HG03432 (cell line): ENCODE data around the gene TTC28.
"Not testable (repeated sequence)": the region's sequence is repeated elsewhere in the genome, so short reads cannot be mapped to it uniquely, and the experiment has no call there.

Source experiments
- ATAC-seq: cut with Tn5 transposase; IDR thresholded peaks from one replicate; pipeline ENCODE4 v1.9.1; 2021; ENCODE audit warnings: mild to moderate bottlenecking, moderate library complexity; ENCODE audit not compliant: unreplicated experiment

Gene TTC28

DNA sequence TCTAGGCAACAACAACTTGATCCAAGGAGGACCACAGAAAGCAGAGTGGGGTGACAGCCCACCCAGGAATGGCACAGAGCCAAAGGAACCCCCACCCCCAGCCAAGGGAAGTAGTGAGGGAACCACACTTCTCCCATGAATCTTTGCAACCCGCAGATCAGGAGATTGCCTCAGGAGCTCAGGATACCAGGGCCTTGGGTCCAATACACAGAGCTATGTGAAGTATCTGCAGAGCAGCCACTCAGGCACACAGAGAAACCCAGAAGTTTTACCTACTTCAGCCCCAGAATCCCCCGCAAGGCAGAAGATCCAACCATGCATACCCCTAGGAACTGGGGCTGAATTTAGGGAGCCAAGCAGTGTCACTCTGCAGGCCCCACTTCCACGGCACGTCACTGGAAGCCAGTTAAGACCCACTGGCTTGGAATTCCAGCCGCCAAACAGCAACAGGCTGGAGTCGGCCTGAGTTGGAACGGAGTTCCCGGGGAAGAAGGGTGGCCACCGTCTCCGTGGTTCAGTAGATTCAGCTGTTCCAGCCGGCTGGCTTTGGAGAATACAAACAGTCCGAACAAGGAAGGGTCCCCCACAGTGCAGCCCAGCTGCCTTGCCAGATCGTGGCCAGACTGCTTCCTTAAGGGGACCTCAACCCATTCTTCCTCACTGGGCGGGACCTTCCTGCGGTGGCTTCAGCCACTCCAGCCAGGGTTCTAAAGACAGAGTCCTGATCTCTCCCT, 174.1 kb downstream of the TTC28 start:
- ATAC-seq, result no peak

DNA sequence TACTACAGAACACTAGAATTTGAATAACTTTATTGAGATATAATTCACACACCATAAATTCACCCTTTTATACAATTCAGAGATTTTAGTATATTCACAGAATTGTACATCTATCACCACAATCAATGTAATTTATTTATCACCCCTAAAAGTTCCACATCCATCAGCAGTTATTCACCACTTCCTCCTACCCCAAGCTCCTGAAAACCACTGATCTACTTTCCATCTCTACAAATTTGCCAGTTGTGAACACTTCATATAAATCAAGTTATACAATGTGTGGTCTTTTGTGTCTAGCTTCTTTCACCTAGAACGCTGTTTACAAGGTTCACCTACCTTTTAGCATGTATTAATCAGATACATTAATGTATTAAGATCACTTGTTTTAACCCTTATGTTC, 179.6 kb downstream of the TTC28 start:
- no peak for ATAC-seq

DNA sequence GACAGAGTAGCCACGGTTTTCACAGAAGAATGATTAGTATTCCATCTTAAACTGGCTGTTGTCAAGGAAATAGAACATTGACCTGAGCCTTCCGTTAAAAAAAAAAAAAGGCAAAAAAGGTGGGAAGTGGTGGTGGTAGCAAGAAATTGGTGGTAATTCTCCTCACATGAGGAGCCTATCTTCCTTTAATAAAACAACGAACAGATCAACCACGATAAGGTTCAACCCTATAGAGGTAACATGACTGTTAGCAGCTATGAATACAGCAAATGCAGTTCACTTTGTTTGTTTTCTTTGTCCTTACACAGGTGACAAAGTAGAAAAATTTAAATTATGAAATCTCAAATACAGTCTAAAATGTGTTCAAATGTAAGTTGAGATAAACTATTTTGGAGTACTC, 181.6 kb downstream of the TTC28 start:
- no peak for ATAC-seq

DNA sequence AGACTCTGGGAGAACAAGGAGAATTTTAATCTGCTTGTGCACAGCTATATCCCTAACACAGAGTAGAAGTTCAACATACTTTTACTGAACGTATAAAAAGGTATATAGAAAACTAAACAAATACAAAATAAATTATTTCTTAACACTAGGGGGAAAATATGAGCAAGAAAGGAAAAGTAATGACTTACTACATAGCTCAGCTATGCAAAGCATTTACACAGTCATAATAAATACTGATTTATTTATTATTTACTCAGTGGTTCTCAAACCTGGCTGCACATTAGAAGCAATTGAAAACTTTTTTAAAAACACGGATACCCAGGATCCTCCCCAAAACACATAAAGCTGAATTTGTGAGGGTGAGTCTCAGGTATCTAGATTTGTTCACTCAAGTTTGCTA, 182.5 kb downstream of the TTC28 start:
- ATAC-seq, result no peak

DNA sequence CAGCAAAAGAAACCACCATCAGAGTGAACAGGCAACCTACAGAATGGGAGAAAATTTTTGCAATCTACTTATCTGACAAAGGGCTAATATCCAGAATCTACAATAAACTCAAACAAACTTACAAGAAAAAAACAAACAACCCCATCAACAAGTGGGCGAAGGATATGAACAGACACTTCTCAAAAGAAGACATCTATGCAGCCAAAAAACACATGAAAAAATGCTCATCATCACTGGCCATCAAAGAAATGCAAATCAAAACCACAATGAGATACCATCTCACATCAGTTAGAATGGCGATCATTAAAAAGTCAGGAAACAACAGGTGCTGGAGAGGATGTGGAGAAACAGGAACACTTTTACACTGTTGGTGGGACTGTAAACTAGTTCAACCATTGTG, 188.4 kb downstream of the TTC28 start:
- ATAC-seq, result not testable (repeated sequence)

DNA sequence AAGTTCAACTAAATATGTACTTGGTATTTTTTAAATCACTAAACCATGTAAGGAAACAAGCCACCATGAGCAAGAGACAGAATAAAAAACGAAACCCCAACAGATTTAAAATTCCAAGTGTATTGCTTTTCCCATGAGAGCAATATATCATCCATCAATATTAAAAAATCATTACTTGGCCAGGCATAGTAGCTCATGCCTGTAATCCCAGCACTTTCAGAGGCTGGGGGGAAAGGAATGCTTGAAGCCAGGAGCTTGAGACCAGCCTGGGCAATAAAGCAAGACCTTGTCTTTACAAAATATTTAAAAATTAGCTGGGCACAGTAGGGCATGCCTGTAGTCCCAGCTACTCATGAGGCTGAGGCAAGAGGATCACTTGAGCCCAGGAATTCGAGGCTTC, 190.8 kb downstream of the TTC28 start:
- no peak for ATAC-seq

DNA sequence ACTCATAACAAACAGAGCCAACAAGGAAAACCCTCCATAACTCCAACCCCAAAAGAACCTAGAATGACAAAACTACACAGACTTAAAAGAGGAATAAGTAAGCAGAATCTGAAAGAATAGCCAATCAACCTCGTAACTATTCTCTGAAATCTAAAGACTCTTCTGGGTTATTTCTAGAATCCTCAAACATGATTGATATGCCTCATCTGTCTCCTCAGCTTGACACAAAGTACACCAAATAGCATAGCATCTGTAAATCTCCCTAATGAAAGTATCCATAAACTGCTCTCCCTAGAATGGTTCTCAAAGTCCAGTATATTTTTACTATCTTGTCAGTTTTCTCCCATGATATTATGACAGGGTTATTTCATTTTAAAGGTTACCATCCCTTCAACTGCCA, 195.0 kb downstream of the TTC28 start:
- ATAC-seq, result no peak

DNA sequence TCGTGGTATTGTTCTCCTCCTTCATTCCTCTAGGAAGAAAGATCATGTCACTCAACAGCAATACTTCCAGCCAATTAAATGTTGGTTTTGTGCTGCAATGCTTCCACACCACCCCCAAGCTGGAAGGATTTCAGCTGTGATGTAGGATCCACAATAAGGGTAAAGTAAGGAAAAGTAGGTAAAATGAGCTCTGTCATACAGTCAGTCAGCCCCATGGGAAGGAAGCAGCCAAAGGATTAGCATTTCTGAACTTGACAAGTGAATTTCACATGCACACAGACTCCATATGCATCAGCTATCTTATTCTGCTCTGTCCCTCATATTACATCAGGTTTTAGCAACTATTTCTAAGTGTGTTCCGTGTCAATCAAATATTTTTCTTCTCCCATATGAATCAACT, 197.9 kb downstream of the TTC28 start:
- no peak for ATAC-seq

DNA sequence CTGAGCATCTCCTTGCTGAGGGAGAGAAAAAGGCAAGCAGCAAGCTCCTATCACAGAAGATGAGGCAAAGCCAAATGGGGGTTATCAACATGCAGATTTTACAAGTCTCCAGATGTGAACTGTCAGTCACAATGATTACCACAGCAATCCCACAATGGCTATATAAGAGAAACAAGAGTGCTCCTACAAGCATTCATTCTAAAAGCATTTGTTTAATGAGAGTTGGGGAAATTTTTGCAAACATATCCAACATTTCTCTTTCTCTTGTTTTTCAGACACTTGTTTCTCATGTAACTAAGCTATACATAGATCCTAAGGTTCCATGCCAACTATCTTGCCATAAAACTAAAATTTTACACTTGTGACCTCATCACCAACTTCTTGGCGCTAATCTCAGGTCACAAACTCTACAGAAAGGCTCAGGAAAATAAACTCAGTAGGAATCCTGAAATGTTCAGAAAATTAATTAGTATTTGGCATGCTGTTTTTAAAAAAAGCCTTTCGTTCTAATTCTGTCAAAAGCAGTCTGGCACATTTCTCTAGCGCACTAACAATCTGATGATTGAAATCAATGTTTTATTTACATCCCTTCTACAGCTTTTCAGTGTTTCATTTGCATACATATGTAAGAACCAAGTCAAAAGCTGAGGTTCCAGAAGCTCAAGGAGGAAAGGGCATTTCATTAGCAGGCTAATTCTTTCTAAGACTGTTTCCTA, 199.5 kb downstream of the TTC28 start:
- no peak for ATAC-seq

DNA sequence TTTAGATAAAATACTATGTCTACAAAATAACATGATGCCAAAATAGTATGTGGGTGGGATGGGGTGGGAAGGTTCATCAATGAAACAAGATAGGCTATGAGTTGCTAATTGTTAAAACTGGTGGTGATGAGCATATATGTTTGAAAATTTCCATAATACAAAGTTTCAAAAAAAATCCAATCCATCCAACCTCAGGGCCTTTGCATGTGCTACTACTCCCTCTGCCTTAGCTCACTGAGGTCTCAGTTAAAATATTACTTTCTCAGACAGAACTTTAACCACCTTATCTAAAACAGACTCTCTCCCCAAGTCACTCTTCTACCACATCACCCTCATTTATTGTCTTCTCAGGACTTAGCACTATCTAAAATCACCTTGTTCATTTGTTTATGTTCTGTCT, 201.1 kb downstream of the TTC28 start:
- ATAC-seq, result no peak

DNA sequence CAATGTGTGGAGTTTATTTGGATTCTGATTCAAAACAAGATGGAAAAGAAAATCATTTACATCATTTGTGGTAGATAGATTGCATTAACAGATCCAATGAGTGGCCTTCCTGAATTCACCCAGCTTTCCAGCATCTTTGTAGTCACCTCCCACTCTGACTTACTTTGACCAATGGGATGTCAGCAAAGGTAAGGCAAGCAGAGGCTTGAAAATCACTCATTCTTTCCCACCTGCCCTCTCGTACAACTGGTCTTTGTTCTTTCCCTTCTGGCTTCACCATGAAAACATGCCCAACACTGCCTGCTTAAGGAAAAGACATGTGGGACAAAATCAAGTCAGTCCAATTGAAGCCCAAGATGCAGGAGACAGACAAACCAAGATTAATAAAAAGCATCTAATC, 202.1 kb downstream of the TTC28 start:
- no peak for ATAC-seq

DNA sequence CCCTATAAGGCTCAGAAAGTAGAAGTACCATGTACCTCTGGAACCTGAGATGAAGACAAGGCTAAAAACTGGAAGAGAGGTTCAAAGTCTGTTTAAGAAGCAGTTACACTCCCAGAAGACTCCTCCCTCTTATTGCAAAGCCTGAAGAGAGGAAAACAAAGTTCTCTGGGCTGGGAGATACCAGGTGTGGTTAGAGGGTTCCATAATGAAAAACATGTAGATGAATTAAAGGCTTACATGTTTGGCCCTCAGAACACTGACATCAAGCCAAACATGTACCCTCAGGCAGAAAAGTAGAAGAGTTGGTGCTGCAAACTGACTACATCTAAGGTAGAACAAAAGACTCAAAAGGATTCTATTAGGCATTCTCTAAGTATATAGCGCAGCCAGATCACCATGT, 205.3 kb downstream of the TTC28 start:
- no peak for ATAC-seq

DNA sequence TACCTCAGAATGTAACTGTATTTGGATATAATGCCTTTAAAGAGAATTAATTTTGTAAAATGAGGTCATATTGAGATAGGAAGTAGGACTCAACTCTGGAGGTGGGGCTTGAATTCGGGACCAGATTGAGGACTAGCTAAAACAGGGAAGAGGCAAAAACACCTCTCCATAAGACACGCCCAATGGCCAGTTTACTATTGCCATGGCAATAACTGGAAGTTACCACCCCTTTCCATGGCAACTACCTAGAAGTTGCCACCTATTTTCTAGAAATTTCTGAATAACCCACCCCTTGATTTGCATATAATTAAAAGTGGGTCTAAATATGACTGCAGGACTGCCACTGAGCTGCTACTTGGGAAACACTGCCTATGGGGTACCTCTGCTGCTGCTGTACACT, 206.4 kb downstream of the TTC28 start:
- no peak for ATAC-seq

DNA sequence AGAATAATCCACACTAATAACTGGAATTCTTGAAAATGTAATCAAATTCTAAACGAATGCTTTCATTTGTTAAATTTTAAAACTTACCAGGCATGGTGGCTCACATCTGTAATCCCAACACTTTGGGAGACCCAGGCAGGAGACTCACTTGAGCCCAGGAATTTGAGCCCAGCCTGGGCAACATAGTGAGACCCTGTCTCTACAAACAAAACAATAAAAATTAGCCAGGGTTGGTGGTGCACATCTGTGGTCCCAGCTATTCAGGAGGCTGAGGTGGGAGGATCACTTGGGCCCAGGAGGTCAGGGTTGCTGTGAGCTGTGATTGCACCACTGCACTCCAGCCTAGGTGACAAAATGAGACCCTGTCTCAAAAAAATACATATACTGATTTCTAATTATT, 212.6 kb downstream of the TTC28 start:
- ATAC-seq, result not testable (repeated sequence)

DNA sequence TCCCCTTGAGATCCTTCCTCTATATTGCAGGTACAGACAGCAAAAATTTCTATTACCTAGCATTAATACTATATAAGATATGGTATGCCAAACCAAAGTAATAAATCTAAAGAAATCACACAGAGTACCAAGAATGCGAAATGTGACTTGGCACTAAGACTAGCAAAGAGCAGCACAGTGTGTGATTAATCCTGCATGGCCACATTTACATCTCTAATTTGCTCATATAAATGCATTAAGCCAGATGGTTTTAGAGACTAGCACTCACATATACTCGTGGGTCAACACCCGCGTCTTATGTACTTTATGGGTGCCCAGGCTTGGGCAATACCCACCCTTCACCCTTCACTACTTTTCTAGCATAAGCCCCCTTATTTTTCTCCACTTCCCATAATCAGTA, 213.2 kb downstream of the TTC28 start:
- no peak for ATAC-seq

DNA sequence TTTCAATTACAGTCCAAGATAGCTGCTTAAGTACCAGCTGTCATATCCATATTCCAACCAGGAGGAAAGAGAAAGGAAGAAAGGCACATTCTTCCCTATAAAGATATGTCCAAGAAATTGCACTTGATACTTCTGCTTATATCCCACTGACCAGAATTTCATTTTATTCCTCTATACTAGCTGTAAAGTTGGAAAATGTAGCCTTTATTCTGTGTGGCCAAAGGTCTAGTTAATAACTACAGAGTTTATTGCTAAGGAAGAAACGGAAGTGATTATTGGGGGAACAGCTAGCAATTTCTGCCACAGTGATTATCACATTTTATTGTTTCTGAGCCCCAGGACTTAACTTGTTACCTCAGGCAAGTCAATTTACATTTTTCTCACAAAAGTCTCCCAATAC, 213.8 kb downstream of the TTC28 start:
- ATAC-seq, result no peak

DNA sequence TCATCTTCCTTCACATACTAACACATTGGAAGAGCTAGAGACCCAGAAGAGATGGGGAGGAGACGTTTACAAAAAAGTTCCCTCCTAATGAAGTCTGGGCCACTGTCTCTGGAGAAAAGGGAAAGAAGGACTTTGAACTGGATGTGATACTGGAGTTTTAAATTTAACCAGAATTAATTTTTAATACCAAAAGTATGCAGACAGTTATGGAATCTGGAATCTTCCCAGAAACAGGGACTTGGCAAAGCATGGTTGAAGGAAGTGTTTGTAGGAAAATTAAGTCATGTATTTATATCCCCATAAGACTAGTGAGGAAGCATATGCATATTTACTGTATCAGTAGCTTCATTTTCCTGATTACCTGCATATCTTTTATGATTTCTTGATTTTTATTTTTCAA, 215.5 kb downstream of the TTC28 start:
- no peak for ATAC-seq

DNA sequence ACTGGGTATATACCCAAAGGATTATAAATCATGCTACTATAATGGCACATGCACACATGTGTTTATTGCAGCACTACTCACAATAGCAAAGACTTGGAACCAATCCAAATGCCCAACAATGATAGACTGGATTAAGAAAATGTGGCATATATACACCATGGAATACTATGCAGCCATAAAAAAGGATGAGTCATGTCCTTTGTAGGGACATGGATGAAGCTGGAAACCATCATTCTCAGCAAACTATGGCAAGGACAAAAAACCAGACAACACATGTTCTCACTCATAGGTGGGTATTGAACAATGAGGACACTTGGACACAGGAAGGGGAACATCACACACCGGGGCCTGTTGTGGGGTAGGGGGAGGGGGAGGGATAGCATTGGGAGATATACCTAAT, 216.2 kb downstream of the TTC28 start:
- not testable (repeated sequence) for ATAC-seq

DNA sequence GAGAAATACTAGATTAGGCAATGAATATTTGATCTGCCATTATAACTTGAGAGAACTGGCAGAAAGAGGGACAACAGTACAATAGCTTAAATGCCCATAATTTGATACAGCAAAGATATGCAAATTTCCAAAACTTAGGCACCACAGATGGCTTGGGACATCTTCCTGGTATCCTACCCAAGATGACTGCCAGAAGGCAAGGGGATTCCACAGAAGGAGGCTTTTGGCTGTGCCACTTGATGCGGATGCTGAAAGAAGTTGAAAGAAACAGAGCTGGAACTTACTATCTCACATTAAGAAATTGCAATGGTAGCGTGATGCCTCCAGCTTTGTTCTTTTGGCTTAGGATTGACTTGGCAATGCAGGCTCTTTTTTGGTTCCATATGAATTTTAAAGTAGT, 216.7 kb downstream of the TTC28 start:
- ATAC-seq, result no peak

DNA sequence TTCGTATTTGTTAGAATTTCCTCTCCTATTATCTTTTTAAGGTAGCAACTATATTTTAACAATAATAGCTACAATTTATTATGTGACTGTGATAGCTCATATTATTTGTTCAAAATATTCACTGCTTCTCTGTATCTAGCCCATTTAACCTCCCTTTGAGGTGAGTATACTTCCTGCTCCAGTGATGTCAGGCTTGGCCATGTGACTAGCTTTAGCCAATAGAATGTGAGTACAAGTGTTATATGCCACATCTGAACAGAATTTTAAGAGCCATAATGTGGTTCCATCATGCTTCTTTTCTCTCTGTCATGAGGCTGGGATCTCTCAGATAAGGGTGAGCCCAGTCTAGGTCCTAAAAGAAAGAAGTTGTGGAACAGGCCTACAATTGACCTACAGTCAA, 217.6 kb downstream of the TTC28 start:
- ATAC-seq, result no peak

DNA sequence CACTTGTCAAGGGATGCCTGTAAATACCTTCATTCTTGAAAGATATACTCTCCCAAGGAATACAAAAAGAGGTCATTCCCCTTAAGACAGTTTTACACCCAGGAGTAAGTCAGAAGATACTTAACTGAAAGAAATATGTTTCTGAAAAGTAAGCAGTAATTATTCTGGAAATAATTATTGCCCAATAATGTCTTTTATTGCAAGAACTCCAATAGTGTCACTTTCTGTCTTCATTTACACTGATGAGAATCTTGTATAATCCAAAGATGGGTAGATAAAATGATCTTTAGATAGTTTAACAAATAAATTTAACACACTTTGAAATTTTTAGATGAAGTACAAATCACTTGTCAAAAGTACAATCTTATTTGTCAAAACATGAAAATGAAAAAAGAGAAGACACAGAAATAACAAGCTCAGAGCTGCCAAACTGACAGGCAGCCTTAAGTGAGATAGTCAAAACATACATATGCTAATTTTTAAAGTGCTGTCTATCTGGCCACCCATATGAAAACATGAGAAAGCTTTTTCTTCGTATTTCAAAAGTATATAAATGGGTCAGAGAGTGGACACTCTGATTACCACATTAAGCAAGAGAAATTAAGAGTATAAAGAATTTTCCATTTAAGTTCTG, 225.1 kb downstream of the TTC28 start:
- ATAC-seq, result no peak

DNA sequence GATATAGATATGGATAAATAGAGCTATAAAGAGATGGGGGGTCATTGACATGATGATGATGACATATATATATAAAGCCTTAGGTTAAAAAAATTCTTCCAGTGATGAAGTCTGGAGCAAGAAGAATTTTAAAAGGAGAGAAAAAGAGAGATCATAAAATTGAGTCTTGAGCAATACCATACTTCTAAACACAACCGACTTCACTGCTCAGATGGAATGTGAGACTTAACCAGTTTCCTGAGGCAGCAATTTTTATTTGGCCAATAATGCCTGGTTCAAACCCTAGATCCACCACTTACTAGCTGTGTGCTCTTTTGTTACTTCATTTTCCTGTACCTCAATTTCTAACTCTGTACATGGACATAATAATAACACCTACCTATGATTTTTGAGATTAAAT, 229.5 kb downstream of the TTC28 start:
- no peak for ATAC-seq
